GM21528 (cell line): ENCODE measurements around the gene GTF2H2.
"Not testable (repeated sequence)": the region's sequence is repeated elsewhere in the genome, so short reads cannot be mapped to it uniquely, and the experiment has no call there.

Experiments
- ATAC-seq: cut with Tn5 transposase; IDR thresholded peaks from one replicate; pipeline ENCODE4 v1.9.1; 2021; ENCODE audit warnings: mild to moderate bottlenecking, moderate library complexity; ENCODE audit not compliant: unreplicated experiment, low FRiP score

GTF2H2 gene

DNA sequence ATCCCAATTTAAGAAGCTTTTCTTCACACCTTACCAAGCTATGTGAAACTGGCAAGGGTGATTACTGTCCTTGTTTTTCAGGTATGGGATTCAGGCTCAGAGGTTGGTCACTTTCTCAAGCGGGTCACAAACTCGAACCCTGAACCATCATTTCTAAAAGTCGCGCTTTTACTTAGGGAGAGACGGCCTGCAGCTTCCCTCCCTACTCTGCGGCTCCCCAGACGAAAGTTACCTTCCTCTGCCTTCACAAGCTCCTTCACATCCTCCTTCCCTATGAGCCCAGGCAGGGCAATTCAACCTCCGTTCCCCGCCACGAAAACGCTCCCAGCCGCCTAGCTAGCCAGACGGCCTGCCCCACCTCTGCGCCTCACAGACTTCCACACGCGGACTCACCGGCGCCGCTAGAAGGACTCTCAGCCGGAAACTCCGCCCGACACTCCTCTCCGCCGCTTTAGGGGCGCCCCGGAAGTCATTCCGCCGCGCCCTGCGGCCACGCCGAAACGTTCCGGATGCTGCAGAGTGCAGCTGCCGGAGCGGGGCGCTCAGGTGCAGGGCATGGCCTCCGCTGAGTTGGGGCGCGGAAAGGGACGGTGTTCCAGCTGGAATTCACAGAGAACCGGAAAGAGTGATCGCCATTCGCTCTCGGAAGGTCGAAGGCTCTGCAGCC, at the start of gene GTF2H2:
Gene GTF2H2 (minus strand): TSS at position 415 of the 667 bp plus-strand sequence. CDS start 4,913 bp downstream, outside the sequence.
- peak; percentile 98 for ATAC-seq

GRCh38 chr5:71109730-71110275, 42.3 kb upstream of the GTF2H2 start:
- ATAC-seq: not testable (repeated sequence)

GRCh38 chr5:71099996-71100395, 32.5 kb upstream of the GTF2H2 start:
- ATAC-seq: not testable (repeated sequence)

- not testable (repeated sequence) for ATAC-seq
These were observed 30.4 kb upstream of the GTF2H2 start for GRCh38 chr5:71097930-71098203.

GRCh38 chr5:71097173-71097929, 29.9 kb upstream of the GTF2H2 start:
- ATAC-seq: not testable (repeated sequence)

- not testable (repeated sequence) for ATAC-seq
These were observed 22.3 kb upstream of the GTF2H2 start for GRCh38 chr5:71089773-71090172.

GRCh38 chr5:71088754-71089153, 21.3 kb upstream of the GTF2H2 start:
- ATAC-seq: not testable (repeated sequence)

GRCh38 chr5:71086145-71086544, 18.7 kb upstream of the GTF2H2 start:
- ATAC-seq: not testable (repeated sequence)

DNA sequence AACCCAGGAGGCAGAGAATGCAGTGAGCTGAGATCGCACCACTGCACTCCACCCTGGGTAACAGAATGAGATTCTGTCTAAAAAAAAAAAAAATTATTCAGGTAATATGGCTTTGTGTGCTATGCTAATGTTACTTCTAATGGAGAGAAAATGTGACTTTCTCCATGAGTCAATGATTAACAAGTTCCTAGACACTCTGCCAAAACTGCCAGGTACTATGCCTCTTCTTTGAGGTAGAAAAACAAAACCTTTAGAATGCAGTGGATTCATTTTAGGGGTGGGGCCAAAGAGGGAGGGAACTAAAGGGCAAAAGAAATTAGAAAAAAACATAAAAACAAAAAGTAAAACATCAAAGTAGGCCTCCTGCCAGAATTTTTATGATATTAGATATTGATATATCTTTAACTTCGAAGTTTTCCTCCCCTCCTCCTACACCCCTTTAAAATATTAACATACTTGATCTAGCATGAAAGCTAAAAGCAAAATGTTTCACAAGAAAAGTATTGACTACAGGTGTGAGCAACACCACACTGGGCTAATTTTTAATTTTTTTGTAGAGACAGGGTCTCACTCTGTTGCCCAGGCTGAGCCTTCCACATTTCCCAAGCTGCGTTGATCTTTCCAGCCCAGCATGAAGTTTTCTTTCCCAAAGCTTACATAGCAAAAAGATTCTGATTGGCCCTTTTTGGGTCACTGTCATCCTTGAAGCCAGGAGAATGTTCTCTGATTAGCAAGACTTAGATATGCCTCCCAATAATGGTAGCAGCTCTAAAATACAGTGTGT, 17.0 kb upstream of the GTF2H2 start:
- ATAC-seq: not testable (repeated sequence)

DNA sequence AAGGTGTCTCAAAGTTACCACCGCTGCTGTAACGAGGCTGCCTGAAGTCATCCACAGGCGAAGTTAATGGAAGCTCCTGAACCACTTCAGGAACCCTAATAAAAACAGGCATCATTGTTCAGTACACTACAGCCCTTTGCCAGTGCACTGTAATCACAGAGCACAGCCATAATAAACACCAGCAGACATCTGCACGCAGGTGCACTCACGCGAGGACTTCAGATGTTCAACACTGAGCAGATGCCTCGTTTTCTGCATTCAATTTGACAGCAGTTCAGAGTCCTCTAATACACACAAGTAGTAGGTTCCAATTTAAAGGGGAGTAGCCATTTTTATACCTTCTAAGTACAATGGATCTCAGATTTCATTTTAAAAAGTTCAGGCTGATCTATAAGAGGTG, 15.4 kb upstream of the GTF2H2 start:
- not testable (repeated sequence) for ATAC-seq

GRCh38 chr5:71082340-71082739, 14.9 kb upstream of the GTF2H2 start:
- ATAC-seq: not testable (repeated sequence)

GRCh38 chr5:71061322-71061721, 6.2 kb downstream of the GTF2H2 start:
- not testable (repeated sequence) for ATAC-seq

DNA sequence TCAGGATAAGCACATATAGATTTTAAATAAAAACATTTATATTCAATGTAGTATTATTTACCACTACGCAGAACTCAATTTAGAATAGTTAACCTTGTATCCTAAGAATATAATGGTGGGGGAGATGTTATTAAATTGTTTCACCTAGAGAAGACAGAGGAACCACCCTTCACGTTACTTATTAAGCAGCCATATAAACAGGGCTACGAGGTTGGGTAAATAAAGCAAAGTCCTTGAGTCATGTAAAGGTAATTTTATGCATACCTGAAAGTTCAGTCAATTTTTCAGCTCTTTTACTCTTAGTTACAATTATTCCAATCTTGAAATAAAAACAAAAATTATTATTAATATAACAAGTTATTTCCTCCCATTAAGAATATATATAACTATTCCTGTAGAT, 8.1 kb downstream of the GTF2H2 start:
- ATAC-seq: not testable (repeated sequence)

- not testable (repeated sequence) for ATAC-seq
These were observed 22.7 kb downstream of the GTF2H2 start for GRCh38 chr5:71044808-71045207.

- not testable (repeated sequence) for ATAC-seq
These were observed 23.3 kb downstream of the GTF2H2 start for GRCh38 chr5:71044128-71044527.

DNA sequence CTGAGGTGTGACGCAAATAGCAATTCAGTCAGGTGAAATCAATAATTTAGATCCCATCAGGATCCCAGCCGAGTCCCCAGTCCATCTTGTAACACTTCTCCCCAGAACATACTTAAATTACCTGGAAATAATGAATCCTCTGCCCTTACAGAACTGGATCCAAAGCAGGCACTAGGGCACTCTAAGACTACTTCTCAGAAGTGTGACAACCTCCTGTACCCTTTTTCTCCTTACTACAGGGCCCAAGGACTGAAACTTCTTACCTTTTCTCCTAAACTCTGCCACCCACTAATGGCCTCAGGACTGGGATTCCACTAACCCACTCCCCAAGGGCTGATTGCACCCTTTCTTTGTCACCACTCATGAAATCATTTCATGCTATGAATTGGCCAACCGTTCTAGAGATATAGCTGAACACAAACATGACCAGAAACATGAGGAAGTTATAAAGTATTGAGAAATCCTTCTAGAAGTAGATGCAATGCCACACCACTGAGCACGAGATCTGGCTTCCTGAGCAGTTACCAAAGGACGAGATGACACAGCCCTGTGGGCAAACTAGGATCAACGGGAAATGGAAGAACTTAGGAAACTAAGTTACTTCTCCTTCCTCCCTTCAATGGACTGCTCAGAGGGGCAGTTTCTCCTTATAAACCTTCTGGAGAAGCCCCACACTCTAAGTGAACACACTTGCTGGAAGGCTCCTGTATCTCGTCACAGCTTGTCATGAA, 36.3 kb downstream of the GTF2H2 start:
- ATAC-seq: not testable (repeated sequence)

- not testable (repeated sequence) for ATAC-seq
These were observed 42.1 kb downstream of the GTF2H2 start, which contains the start of gene NAIP for GRCh38 chr5:71025289-71025953. Gene NAIP, minus strand, starts transcription at chr5:71025339. Its CDS starts 12,424 bp downstream, at chr5:71012915.

- not testable (repeated sequence) for ATAC-seq
These were observed 46.8 kb downstream of the GTF2H2 start for GRCh38 chr5:71020643-71021042.

DNA sequence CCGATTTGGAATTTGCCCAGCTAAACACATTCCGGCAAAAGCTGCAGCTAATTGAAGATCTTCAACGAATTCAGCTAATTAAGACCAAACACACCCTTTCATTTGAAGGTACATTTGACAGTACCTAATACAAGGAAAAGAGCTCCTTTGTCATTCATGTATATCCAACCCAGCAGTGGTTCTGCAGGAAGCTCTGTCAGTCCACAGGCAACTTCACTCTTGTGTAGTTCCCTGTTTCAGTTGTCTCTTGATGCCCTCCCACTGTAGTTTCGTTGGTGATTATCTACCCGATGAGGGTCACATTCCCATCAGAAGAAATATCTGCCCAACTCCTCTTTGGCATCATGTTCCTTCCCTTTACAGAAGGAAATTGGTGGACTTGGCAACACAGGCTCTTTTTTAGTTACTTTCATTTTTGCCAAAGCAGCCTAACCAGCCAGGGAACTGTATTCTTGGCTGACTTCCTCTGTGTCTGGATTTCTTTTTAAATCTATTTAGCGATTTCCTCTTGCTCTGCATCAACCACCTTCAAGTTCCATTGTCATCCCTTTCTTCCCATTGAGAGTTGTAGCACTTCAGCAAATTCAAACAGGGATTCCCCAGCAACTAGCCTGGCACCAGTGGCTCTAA, 49.0 kb downstream of the GTF2H2 start:
- ATAC-seq: not testable (repeated sequence)
